Amniotic stem cell (primary cell): ENCODE data around the gene CRELD1.

Experiments
- DNase-seq: peaks from one replicate; lab custom pipeline; 2025; lab: John Stamatoyannopoulos, UW

The CRELD1 gene

DNA sequence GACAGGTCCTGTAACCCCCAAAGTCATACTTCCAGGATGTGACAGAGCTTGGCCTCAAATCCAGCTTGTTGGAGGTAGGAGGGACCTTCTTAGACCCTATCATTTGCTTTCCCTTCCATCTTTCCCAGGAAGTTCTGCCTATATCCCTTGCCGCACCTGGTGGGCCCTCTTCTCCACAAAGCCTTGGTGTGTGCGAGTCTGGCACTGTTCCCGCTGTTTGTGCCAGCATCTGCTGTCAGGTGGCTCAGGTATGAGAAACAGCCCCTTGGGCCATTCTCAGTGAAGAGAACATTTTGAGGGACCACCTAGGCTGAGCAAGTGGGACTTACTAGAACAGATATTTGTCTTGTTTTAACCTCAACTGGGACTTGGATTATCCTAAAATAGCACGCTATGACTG, 29.7 kb upstream of the CRELD1 start:
- no peak for DNase-seq

GRCh38 chr3:9906480-9906879, 27.2 kb upstream of the CRELD1 start:
- no peak for DNase-seq

- no peak for DNase-seq
Measured at GRCh38 chr3:9908286-9908685, 25.3 kb upstream of the CRELD1 start.

DNA sequence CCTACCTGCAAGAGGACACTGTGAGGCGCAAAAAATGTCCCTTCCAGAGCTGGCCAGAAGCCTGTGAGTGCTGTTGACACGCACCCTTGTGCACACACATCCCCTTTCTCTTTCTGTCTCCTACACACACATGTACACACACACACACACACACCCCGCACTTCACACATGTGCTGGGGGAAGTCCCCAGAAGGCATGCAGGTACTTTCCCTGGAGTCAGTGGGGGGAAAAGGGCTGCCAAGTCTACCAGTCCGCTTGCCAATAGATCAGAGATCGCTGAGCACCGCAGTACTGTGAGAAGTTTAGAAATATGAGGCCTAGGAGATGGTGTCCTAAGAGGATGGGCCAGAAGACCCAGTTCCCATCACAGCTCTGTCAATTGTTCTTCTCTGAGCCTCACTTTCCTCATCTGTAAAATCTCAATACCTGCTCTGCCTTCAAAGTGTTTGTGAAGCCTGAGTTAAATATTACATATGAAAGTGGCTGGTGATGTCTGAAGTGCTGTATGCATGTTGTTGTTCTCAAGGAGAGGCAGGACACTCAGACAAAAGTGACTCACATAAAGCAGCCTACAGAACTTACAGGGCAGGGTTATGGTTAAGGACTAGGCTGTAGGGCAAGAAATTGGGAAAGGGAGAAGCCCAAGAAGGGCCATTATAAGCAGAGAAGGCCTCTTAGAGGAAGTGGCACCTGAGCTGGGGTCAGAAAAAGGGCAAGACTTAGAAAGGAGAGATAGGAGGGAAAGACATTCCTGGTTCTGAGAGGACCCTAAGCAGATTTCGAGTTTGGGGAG, 24.2 kb upstream of the CRELD1 start:
- no peak for DNase-seq

- DNase-seq: no peak
Measured at GRCh38 chr3:9911863-9912262, 21.8 kb upstream of the CRELD1 start.

DNA sequence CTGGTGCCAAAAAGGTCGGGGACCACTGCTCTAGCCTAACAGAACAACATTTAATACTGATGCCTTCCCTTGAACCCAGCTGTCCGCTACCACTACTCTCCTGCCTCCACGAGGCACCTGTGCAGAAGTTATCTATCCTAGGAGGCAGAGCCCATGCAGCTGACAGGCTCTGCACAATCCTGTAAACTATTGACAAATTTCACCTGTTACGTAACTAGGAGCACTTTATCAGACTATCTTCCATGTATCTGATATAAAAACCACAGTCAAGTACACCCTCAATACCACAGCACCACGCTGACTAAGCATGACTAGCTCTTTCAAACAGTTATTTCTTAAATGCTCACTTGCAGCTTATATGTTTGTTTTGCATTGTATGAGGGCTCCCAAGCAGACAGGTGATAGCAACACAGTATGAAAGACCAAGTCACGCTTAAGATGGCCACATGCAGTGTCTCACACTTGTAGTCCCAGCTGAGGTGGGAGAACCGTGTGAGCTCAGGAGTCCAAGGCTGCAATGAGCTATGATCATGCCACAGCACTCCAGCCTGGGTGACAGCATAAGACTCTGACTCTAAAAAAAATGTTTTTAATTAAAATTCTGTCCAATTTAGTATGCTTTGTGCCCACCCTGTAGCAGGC, 21.2 kb upstream of the CRELD1 start:
- DNase-seq: no peak

- no peak for DNase-seq
Measured at GRCh38 chr3:9913601-9914000, 20.0 kb upstream of the CRELD1 start.

GRCh38 chr3:9914011-9914410, 19.6 kb upstream of the CRELD1 start:
- DNase-seq: no peak

DNA sequence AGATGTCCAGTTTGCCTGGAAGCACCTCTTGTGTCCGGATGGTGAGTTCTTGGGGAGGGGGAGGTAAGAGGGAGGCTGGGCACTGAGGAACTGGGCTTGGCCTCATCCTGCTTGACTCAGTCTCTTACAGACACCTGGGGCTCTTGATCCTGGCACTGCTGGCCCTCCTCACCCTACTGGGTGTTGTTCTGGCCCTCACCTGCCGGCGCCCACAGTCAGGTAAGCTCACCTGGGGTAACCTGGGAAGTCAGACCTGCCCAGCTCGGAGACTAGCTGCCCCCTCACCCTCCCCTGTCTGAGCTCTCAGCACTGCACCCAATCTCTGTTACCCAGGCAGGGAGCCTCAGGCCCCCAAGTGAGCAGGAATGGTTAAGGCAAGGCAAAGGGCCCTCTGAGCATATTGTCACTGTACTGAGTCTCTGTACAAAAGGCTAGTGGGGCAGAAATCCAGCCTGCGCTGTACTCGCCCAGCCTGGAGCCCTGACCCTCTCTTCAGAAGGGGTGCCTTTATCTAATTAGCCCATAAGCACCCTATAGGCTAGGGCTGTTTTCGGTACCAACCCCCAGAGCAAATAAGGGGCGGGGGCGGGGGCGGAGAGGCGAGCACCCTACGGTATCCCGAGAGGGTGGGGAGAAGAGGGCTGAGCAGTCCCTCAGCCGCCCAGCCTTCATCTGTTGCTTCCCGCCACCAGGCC, 18.9 kb upstream of the CRELD1 start:
- DNase-seq: no peak

DNA sequence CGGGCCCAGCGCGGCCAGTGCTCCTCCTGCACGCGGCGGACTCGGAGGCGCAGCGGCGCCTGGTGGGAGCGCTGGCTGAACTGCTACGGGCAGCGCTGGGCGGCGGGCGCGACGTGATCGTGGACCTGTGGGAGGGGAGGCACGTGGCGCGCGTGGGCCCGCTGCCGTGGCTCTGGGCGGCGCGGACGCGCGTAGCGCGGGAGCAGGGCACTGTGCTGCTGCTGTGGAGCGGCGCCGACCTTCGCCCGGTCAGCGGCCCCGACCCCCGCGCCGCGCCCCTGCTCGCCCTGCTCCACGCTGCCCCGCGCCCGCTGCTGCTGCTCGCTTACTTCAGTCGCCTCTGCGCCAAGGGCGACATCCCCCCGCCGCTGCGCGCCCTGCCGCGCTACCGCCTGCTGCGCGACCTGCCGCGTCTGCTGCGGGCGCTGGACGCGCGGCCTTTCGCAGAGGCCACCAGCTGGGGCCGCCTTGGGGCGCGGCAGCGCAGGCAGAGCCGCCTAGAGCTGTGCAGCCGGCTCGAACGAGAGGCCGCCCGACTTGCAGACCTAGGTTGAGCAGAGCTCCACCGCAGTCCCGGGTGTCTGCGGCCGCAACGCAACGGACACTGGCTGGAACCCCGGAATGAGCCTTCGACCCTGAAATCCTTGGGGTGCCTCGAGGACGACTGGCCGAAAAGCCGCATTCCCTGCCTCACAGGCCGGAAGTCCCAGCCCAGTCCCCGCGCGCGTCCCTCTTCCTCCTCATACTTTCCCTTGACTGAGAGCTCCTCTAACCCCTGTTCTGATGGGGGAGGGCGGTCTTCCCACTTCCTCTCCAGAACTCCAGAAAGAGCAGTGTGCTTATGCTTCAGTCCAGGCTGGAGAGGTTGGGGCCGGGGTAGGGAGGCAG, 18.1 kb upstream of the CRELD1 start:
- no peak for DNase-seq

DNA sequence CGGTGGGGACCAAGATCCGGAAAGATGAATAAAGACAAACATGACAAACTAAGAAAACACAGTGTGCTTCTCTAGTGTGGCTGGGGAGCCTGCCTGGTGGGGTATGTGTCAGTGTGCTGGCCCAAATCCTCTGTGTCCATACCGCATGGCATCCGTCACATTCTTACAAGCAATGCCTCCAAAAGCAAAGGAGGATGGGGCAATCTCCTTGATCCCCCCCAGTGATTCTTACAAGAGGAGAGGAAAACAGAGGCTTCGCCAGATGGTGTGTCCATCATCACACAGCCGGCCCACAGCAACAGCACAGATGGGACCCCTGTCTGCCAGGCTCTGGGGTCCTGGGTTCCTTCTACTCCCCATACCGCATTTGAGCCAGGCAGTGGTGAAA, 17.3 kb upstream of the CRELD1 start:
- no peak for DNase-seq

DNA sequence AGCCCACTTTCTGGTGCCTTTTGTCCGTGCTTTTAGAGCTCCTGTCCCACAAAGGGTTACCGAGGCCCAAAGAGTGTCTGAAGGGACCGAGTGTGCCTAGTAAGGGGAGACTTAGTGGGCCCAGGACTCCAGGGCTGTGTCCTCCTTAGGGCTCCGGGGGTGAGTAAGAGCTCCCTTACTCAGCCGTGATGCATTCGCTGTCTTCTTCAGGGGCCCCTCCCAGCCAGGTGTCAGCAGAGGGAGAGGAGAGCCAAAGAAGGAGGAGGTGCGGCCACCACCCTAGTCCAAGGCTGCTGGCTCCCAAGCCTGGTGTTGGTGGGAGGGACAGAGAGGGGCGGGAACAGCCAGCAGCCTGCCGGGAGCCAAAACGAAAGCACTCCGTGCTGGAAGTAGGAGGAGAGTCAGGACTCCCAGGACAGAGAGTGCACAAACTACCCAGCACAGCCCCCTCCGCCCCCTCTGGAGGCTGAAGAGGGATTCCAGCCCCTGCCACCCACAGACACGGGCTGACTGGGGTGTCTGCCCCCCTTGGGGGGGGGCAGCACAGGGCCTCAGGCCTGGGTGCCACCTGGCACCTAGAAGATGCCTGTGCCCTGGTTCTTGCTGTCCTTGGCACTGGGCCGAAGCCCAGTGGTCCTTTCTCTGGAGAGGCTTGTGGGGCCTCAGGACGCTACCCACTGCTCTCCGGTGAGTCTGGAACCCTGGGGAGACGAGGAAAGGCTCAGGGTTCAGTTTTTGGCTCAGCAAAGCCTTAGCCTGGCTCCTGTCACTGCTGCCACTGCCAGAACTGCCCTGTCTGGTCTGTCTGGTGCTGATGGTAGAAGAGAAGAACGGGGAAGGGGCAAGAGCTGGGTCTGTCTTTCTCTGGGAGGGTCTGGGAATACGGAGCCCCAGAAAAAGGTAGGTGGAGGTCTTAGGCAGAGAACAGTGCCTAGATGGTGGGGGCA, 16.6 kb upstream of the CRELD1 start, which contains the start of gene IL17RC:
Gene IL17RC, plus strand, starts transcription at position 365 of the 947 bp plus-strand sequence. Its CDS starts 218 bp downstream, at position 583.
- DNase-seq: peak; percentile 72

DNA sequence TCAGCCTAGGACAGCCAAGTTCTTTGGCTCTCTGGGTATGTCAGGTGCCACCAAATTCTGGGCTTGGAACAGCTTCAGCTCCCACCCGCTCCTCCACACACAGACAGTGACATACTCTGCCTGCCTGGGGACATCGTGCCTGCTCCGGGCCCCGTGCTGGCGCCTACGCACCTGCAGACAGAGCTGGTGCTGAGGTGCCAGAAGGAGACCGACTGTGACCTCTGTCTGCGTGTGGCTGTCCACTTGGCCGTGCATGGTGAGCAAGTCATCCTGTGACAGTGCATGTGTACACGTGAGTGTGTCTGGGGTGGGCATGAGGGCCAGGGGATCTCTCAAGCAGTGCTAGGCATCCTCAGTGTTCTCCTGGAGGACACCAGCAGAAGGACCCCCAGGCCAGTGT, 15.8 kb upstream of the CRELD1 start:
- DNase-seq: no peak

GRCh38 chr3:9918261-9919038, 15.2 kb upstream of the CRELD1 start:
- DNase-seq: no peak

GRCh38 chr3:9928158-9928557, 5.5 kb upstream of the CRELD1 start:
- DNase-seq: no peak

- no peak for DNase-seq
Measured at GRCh38 chr3:9930804-9931418, 2.7 kb upstream of the CRELD1 start.

GRCh38 chr3:9932535-9932842, 1.1 kb upstream of the CRELD1 start:
- no peak for DNase-seq

DNA sequence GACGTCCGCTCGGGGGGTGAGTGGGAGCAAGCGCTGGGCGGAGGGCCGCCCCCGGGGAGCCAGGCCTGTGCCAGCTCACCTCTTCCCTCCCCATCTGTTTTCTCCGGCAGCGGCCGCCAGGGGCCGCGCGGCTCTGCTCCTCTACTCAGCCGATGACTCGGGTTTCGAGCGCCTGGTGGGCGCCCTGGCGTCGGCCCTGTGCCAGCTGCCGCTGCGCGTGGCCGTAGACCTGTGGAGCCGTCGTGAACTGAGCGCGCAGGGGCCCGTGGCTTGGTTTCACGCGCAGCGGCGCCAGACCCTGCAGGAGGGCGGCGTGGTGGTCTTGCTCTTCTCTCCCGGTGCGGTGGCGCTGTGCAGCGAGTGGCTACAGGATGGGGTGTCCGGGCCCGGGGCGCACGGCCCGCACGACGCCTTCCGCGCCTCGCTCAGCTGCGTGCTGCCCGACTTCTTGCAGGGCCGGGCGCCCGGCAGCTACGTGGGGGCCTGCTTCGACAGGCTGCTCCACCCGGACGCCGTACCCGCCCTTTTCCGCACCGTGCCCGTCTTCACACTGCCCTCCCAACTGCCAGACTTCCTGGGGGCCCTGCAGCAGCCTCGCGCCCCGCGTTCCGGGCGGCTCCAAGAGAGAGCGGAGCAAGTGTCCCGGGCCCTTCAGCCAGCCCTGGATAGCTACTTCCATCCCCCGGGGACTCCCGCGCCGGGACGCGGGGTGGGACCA, 632 bp upstream of the CRELD1 start:
- DNase-seq: no peak

GRCh38 chr3:9934235-9934621, 594 bp downstream of the CRELD1 start:
- no peak for DNase-seq
